Body of pancreas (tissue), 4 donors: ENCODE results near the gene MYO7B.

Experiments
- POLR2A ChIP-seq, 3 donors: fragments of 450-650 bp; IDR thresholded peaks; one replicate each; pipeline ENCODE4 v1.6.1; 2016; ENCODE audit warnings: antibody characterized with exemption in 3 of 3, mild to moderate bottlenecking in 2 of 3
- TF ChIP-seq, protein P1 (sequence below), 7 experiments: fragments of 450-650 bp in 4 of 7; fragments of 200-600 bp in 3 of 7; sonication (generic) in 3 of 7; IDR thresholded peaks; one replicate each; pipeline ENCODE4 v1.5.1; 2016 to 2019; ENCODE audit warnings: antibody characterized with exemption in 7 of 7

DNA sequence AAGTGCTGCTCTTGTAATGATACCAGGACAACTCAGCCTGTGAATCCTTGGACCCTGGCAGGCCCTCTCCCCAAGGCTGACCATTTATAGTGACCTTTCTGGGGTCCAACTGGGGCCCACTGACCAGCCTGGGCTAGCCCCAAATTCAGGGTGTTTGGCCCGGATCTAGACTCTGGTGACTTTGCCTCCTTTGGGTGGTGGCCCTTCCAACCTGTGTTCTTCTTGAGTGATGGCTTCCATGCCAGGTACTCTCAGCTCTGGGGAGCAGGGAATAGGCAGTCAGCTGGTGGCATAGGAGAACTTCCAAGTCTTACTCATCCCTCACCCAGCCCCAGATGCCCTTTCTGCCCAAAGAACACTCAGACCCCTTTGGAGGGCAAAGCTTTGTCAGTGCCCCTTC, 10.3 kb downstream of the MYO7B start:
- TF ChIP-seq, protein P1, sequence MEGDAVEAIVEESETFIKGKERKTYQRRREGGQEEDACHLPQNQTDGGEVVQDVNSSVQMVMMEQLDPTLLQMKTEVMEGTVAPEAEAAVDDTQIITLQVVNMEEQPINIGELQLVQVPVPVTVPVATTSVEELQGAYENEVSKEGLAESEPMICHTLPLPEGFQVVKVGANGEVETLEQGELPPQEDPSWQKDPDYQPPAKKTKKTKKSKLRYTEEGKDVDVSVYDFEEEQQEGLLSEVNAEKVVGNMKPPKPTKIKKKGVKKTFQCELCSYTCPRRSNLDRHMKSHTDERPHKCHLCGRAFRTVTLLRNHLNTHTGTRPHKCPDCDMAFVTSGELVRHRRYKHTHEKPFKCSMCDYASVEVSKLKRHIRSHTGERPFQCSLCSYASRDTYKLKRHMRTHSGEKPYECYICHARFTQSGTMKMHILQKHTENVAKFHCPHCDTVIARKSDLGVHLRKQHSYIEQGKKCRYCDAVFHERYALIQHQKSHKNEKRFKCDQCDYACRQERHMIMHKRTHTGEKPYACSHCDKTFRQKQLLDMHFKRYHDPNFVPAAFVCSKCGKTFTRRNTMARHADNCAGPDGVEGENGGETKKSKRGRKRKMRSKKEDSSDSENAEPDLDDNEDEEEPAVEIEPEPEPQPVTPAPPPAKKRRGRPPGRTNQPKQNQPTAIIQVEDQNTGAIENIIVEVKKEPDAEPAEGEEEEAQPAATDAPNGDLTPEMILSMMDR (IDR thresholded peaks at IDR 0.05): no peak
- TF ChIP-seq POLR2A (IDR thresholded peaks at IDR 0.05): no peak
